GM19397 (cell line): Measurements from ENCODE around the gene SORBS1.
A peak's percentile ranks its signal among the peaks of the same experiment; 100 is the strongest.

Source experiments
- ATAC-seq: cut with Tn5 transposase; IDR thresholded peaks from one replicate; pipeline ENCODE4 v1.9.1; 2021; ENCODE audit warnings: mild to moderate bottlenecking, moderate library complexity; ENCODE audit not compliant: unreplicated experiment

The SORBS1 gene

DNA sequence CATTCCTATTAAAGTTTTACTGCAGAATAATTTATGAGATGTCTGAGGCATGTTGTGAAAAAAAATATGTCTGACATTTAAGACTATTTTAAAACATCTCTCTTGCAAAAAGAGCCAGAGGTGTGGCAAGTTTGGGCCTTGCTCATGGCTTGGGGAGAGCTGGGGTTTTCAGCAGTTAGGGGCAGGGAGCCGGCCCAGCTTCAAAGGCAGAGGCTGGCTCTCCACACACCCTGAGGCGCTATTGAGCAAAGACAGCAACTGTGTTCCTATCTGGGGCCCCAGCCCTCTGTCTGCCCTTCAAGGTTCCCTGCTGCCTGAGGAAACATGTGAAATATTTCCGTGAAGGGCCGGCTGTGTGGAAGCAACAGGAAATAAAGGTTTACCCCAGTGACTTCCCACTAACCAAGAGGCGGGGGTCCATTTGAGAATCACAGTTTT lies 94.0 kb downstream of the SORBS1 start:
- no peak for ATAC-seq

DNA sequence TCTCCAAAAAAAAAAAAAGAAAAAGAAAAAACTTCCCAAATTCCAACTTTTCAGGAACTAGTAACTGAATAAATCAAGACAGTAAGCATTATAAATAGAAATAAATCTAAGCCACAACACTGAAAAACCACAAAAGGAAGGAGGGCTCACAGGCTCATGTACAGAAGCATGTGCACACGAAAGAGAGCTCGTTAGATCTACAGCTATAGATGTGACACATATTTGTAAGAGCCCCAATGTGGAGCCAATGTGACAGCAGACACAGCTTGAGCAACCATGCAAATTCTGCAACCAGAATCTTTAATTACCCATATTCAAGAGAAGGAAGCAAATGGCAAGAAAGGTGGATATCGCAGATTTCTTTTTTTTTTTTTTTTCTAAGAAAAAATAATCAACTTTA lies 94.7 kb downstream of the SORBS1 start:
- ATAC-seq, result no peak

DNA sequence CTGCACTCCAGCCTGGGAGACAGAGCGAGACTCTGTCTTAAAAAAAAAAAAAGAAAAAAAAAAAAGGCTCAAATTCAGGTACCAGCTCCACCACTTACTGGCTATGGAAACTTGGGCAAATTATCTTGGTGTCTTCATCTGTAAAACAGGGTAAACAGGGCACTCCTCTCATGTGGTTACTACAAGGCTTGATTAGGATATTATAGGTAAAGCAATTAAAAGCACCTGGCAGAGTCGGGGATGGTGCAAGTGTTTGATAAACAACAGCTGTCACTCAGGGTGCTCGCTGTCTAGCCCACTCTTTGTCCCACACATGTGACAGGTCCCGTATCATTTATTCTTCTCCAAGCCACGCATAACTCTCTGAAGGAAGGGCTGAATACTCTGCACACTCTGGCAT lies 96.9 kb downstream of the SORBS1 start:
- no peak for ATAC-seq

DNA sequence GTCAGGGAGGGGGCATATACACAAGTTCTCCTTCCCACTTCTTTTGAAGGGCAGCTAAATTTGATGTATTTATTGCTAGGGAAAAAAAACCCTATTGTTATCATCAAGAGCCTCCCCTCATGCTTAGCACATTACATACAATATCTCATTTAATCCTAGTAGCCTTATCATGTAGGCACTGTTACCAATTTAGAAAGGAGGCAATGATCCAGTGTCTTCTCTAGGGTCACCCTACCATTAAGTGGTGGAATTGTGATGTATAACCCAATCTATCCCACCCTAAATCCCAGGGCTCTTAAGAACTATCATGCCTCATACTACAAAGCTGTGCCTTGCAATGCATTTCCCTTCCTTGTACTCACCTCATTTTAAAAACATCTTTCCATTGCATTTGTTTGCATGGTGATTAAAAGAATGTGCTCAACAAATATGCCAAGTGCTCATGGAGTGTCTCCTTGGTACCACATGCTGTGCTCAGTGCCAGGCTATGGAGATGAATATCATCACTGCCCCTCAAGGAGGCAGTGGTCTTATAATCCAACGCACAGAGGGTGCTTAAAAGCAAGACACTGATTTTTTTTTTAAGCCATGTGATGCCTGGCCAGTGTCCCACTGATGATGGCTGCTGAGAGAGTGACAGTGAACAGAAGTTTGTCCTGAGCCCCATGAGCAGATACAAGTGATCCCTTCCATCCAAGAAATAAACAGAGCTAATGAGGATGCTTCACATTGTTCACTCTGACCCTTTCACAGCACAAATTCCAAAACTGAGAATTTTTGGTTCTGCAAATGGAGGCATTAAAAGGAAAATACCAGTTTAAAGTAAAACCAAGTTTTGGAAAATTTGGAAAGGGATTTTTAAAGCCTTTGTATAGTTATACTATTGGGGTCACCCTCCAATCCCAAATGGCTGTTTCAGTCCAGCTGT lies 98.2 kb downstream of the SORBS1 start:
- ATAC-seq, result no peak

DNA sequence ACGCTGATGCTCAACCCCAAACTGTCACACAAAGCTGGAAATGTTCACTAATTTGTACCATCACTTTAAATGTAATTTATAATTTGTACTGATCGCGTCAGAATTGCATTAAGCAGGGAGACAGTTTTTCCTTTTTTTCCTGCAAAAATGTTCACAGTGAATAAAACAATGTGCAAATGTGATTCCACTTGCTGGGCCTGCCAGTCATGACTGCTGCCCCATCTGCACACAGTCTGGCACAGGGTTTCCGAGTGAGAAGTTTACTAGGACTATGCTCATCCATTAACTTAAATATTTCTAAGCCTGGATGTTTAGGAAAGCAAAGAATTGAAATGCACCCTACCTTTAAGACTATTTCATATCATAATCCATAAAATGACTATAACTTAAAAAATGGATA lies 99.6 kb downstream of the SORBS1 start:
- ATAC-seq, result no peak

DNA sequence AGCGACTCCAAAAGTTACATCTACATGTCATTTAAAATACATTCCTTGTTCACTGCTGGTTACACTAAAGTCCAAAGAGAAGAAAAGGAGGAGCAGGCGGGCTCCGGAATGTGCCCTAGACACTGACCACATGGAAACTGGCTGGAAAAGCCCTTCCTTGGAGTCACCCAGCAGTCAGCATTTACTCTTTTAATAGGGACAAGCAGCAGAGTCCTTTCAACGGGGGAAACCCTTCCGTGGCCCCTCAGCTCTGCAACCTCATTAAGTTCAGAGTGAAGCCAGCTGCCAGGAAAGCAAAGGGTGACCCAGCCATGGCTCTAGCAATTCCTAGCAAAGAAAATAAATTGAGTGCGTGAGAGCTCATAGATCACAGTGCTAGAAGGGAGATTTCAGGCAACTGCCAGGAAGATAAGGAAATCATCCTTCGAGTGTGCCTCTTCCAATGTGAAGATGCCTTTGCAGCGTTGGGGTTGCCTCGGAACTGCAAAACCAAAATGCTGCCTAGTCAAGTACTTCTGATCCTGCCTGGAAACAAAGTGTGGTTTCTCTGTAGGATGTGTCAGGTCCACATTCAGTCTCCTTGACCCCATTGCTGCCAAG lies 101.6 kb downstream of the SORBS1 start:
- no peak for ATAC-seq

DNA sequence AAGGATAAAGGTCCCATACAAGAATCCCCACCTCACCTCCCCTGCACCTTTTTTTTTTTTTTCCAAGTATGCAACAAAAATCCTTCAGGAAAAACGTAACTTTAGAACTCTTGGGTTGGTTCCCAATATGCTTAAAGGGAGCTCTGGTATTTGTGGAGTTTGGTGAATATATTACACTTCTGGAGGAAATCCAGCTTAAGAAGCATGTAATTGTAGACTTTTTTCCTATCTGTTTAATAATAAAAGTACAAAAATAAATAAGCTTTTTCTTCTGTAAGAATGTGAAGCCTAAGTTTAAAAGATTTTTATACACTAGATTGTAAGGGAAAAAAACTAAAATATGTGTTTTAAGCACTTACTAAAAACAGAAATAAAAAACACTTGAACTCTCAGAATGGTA lies 102.3 kb downstream of the SORBS1 start:
- no peak for ATAC-seq

DNA sequence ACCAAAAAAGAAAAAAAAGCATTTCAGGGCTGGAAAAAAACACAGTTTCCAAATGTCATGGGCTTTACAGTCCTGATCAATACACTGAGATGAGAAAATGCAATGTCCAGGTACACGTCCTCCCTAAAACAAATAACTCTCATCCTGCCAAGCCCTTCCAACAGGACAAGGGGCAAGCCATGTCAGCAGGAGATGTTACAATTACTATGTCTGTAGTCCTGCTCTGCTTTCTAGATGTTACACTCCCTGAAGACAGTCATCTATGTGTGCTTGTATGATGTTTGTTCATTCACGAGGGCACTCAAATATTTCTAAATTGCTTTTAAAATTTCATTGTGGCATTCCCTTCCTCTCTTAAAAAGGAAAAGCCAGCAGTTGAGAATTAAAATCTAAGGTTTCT lies 103.2 kb downstream of the SORBS1 start:
- no peak for ATAC-seq

DNA sequence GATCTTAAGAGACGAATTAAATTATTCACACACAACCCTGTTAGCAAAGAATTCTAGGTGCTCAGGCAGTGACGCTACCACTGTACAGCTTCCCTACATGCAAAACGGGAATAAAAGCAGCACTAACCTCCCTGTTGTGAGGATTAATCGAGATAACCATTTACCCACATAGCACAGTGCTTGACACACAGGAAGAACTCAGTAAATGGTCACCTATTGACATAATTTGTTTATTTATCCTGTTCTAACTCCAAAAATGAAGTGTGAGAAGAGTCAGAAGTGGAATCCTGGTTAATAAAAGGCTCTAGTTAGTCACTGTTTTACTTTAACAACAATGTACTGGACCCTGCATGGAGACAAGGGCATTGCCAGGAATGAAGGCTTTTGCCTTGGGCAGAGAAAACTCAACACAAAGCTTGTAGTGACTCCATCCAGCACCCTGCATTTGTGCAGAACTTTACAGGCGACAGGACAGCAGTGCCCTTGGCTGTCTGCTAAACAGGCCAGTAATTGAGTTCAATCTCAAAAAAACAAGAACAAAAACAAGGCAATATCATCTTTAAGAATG lies 103.8 kb downstream of the SORBS1 start:
- ATAC-seq, result no peak

DNA sequence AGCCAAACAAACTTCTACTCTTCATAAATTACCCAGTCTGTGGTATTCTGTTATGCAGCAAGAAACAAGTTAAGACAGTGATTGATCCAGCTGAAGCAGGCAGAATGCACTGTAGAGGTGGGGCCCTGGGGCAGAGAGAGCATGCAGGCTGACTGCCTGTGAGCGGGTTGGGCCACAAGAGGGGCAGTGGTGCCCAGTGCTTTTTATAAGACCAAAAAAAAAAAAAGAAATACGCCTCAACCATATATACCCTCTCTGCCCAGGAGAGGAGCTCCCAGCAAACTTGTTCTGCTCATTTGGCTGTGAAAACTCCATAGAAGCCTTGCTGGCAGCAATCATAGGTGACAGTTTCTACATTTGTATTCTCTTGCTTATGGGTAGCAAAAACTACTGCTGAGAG lies 104.7 kb downstream of the SORBS1 start:
- ATAC-seq, result no peak

DNA sequence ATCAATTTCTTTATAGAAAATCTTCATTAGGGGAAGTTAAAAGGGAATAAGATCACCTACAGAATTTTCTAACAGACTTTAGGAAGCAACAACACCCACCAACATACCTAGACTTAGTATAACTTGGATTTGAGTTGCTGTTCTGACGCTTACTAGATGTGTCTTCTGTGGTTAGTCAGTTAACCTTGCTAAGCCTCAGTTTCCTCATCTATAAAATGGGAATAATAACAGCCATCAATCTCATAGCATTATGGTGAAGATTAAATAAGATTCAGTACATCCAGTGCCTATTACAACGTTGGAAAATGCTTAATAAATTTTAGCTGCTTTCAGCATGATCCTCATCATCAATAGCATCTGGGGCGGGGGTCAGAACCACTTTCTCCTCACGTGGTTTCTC lies 106.2 kb downstream of the SORBS1 start:
- no peak for ATAC-seq

DNA sequence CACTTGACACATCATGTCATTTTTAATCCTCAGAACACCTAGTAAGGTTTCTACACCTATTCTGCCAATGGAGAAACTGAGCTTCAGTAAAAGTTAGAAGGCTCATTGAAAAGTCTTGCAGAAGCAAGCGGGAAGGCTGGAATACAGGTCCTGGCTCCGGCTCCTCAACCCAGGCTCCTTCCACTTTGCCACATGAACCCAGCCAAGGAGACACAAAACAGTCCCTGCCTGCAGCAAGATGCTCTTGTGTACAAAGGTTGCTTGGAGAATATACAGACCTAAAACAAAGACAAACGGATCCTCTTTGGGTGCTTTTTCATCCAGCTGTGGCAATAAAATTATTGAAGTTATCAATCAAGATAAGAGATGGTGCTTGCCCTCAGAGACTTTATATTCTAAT lies 106.8 kb downstream of the SORBS1 start:
- ATAC-seq, result no peak

DNA sequence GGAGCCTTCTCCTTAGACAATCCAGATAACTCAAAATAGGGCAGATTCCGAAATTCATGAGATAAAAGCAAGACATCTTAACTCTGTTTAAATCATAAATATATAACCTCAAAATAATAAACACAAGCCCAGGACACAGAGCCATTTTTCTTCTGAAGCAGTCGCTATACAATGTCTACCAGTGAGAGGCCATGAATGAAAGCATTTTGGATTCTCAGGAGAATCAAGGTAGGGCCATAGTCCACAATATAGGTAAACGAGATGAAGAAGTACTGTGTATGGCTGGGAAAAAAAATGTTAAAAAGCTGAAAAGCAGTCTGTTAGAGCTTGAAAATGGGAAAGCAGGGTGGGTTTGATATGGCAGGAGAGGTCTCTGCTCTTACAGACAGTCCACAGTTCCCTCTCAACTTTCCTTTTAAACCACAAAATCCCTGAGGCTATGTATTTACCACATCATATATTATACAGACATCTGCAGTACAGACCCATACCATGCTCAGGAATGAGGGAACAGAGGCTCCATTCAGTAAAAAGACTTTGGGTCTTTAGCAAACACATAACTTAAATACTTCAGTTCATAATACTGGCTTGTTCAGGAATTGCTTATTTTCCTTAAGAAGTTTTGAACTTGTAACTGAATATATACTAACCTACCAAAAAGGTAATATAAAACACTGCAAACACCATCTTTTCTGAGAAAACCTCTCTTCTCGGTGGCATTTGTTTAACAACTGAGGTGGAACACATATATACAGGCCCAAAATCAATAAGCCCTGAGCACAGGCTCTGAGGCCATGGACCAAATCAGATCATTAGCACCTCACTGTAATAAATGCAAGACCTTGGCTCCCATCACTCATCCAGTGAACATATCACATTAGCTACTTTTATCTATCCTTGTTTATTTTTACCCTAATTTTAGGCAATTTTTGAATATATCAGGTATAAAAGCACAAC lies 109.3 kb downstream of the SORBS1 start:
- no peak for ATAC-seq

DNA sequence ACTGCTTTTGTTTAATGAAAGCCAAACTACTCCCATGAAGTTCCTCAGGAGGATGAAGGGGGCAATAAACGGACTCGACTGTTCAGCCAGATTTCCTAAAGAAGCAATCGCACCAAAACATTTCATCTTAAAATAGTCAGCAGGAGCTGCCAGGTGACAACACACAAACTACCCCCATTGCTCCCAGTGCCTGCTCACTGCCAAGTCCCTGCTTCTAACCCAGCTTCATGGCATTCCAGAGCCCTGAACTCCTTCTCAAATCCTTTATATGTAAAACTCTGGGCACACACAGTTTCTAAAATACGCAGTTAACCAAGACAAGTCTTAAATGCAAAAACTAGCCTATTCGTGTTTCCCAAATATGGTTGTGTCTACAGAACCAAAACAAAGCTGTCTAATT lies 110.0 kb downstream of the SORBS1 start:
- ATAC-seq, result no peak

DNA sequence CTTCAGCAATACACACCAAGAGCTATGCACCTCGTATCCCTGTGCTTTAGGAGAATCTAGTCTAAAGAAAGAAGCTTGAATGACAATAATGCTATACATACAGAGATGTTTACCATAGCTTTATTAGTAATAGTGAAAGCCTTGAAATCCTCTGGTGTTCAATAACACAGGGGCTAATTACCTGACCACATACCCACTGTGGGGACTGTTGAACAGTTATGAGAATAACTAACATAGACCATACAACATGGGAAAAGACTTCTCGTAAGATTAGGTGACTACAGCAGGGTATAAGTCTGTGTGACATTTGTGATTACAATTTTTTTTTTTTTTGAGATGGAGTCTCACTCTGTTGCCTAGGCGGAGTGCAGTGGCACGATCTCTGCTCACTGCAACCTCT lies 111.0 kb downstream of the SORBS1 start:
- ATAC-seq, result no peak

DNA sequence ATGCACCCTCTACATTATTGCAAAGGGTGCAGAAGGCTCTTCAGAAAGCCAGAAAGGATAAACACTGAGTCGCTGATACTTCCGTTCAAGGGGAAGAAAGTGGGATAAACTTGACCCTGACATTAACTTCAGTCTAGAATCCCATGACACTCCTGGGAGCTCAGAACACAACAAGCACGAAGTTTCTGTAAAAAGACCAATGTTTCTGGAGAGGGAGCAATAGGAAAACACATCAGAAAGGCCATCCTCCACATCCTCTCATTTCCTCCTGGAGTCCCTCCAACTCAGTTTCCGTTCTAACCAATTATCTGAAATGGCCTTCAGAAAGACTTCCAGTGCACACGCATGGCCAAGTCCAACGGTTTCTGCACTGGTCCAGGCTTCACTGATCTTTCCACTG lies 113.5 kb downstream of the SORBS1 start:
- no peak for ATAC-seq

DNA sequence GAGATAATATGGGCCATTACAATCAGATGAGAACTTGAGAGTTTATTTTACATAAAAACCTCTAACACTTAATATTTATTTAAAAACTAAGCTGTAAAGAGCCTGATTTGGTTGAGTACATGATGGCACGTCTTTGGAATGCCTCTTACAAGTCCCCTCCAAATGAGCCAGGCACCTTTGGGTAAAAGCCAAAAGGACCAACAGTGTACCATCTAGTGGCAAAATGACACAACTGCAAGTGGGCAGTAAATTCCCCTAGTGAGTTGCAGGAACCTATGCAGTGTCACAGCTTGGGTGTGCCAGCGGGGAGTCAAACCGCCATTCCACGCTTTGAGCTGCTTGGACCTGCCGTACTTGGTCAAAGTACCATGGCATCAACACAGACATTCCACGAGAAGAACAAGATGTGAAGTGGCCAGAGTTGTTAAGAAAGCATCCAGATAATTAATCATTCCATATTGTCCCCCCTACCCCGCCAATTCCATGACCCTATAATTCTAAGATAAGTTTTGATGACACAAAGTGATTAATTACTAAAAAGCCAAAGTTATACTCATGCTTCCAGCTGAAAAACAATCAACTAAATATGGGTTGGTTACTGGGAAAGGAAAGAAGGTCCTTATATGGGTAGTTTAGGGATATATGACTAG lies 115.2 kb downstream of the SORBS1 start:
- peak; percentile 61 for ATAC-seq

DNA sequence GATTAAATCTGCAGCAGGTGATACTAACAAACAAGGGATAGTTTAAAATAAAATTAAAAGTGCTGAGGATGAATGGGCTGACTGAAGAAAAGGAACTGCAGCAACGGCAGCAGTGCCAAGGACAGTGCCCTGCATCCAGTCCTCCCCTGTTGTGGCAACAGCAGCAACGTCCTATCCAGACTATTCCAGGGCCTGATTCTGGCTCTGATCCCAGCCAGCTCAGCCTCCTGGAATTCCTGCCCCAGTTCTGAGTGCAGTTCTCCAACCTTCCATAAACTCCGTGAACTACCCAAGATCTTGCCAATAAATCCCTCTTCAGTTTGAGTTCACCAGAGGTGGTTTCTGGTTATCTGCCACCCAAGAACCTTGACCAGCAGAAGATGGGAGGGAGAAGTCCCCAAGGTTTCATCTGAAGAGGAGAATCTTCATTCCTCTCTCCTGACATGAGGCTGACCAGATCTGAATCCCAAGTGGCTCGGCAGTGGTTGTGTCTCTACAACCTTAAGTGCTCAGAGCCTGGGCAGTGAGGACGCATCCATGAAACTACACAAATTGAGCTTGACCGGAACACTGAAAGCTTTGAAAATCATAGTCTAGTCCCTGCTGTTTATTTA lies 115.8 kb downstream of the SORBS1 start:
- no peak for ATAC-seq

DNA sequence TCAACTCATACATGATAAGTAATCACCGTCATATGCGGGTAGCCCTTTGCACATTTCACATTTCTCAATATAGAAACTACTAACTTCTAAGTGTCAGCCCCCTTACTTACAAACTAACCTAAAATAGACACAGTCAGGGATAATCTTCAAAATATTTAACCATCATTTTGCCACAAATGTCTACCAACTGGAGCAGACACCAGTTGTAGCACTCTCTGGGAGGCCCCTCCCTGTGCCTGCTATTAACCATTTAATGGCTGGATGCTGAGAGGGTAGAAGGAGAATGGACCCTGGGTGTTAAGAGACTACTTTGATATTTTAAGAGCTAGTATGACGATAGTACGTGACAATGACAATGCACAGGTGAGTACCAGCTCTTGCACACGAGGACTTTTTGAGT lies 116.4 kb downstream of the SORBS1 start:
- ATAC-seq, result no peak

DNA sequence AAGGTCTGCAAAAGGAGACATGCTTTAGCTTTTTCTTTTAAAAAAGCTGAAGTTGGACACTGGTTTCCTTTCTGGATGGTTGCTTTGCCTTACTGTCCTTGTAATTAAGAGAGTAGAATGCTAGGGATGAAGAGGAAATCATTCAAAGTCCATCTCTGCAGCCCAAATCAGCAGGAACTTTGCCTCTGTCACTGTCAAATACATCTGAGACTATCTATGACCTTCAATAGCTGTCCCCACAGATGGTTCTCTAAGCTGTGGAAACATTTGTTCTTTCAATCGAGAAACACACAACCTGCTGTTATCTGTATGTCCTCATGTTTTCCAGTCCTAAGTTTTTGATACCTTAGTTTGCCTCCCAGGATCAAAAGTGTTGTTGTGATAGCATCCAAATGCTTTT lies 117.5 kb downstream of the SORBS1 start:
- no peak for ATAC-seq
